ENCODE results near the gene C2orf92. TPM values are rescaled to one million over a fixed set of nuclear protein-coding genes. Genes with fewer than 3 reads are reported as not detected.

C2orf92 gene
- total RNA-seq, 1 experiment from 2014 or later: 11.2 TPM

- no peak overlapping the region for H3K27ac ChIP-seq
- H3K9me3 ChIP-seq (ENCODE audit: insufficient read depth, low read depth): 0 out of 2 replicates have a peak, but pooled peaks cover 8% of the 10 kb centered on the region
- H3F3A ChIP-seq (ENCODE audit: insufficient read depth, low read depth): no peaks in the 10 kb centered on the region; the same call in 1 of the 2 replicates
- no peaks in the 10 kb centered on the region for H3K9me2 ChIP-seq (ENCODE audit: insufficient read depth)
- H3K79me2 ChIP-seq (ENCODE audit: low read depth): no peaks in the 10 kb centered on the region
- TF ChIP-seq EZH2 (IDR thresholded peaks at IDR 0.05; ENCODE audit: low read depth) (no peak), CTCF (conservative IDR thresholded peaks at IDR 0.05) (no peak)
- intact Hi-C loops (cut with micrococcal nuclease; ENCODE audit: unreplicated experiment): no loop called here
- no TSS peak for BruUV-seq (replicated peaks)
- no peak overlapping the region for H3K4me2 ChIP-seq
- no peak overlapping the region for H2AFZ ChIP-seq
- H3K4me1 ChIP-seq (replicated peaks; ENCODE audit: insufficient read depth): no peaks in the 10 kb centered on the region
- H4K20me1 ChIP-seq (ENCODE audit: insufficient read depth): no peaks in the 10 kb centered on the region
- ChIA-PET CTCF (no interaction called here), POLR2A (ENCODE audit: unreplicated experiment) (no interaction called here)
- peaks cover 7% of the 10 kb centered on the region for H3K27me3 ChIP-seq (ENCODE audit: insufficient read depth, low read depth)
- no peaks in the 10 kb centered on the region for H3K36me3 ChIP-seq (ENCODE audit: low read depth)
- H3K4me3 ChIP-seq: no peak overlapping the region
- no peak for DNase-seq
Measured at GRCh38 chr2:97732436-97733340, 63.2 kb downstream of the C2orf92 start.

- intact Hi-C loops (cut with micrococcal nuclease; ENCODE audit: unreplicated experiment): no loop called here
- H3K79me2 ChIP-seq (ENCODE audit: low read depth): no peaks in the 10 kb centered on the region
- H3K4me3 ChIP-seq: no peak overlapping the region
- DNase-seq: no peak
- H3K9me2 ChIP-seq (ENCODE audit: insufficient read depth): no peaks in the 10 kb centered on the region
- ChIA-PET CTCF (no interaction called here), POLR2A (ENCODE audit: unreplicated experiment) (no interaction called here)
- 0 out of 2 replicates have a peak, but pooled peaks cover 8% of the 10 kb centered on the region for H3K9me3 ChIP-seq (ENCODE audit: insufficient read depth, low read depth)
- no peak overlapping the region for H3K27ac ChIP-seq
- H3K4me1 ChIP-seq (replicated peaks; ENCODE audit: insufficient read depth): no peaks in the 10 kb centered on the region
- BruUV-seq (replicated peaks): no TSS peak
- no peaks in the 10 kb centered on the region for H3K36me3 ChIP-seq (ENCODE audit: low read depth)
- no peaks in the 10 kb centered on the region for H4K20me1 ChIP-seq (ENCODE audit: insufficient read depth)
- TF ChIP-seq EZH2 (IDR thresholded peaks at IDR 0.05; ENCODE audit: low read depth) (no peak), CTCF (conservative IDR thresholded peaks at IDR 0.05) (no peak)
- no peaks in the 10 kb centered on the region for H3F3A ChIP-seq (ENCODE audit: insufficient read depth, low read depth)
- no peak overlapping the region for H3K4me2 ChIP-seq
- peaks cover 15% of the 10 kb centered on the region for H3K27me3 ChIP-seq (ENCODE audit: insufficient read depth, low read depth)
- no peak overlapping the region for H2AFZ ChIP-seq
Measured at GRCh38 chr2:97733341-97734035, 64.0 kb downstream of the C2orf92 start.

GRCh38 chr2:97734061-97735051, 64.8 kb downstream of the C2orf92 start:
- POLR2A ChIA-PET (ENCODE audit: unreplicated experiment): no interaction called here
- intact Hi-C loops (cut with micrococcal nuclease; ENCODE audit: unreplicated experiment): no loop called here
- H3K4me2 ChIP-seq: no peak overlapping the region

More at GRCh38 chr2:97734061-97735051, 64.8 kb downstream of the C2orf92 start:
- Histone ChIP-seq H3K36me3 (ENCODE audit: low read depth) (no peaks in the 10 kb centered on the region), H3F3A (ENCODE audit: insufficient read depth, low read depth) (no peaks in the 10 kb centered on the region), H3K27me3 (ENCODE audit: insufficient read depth, low read depth) (peaks cover 18% of the 10 kb centered on the region), H3K79me2 (ENCODE audit: low read depth) (no peaks in the 10 kb centered on the region), H2AFZ (no peak overlapping the region), H3K9me2 (ENCODE audit: insufficient read depth) (no peaks in the 10 kb centered on the region), H3K27ac (no peak overlapping the region), H4K20me1 (ENCODE audit: insufficient read depth) (no peaks in the 10 kb centered on the region), H3K9me3 (ENCODE audit: insufficient read depth, low read depth) (0 out of 2 replicates have a peak, but pooled peaks cover 8% of the 10 kb centered on the region), H3K4me1 (replicated peaks; ENCODE audit: insufficient read depth) (no peaks in the 10 kb centered on the region), H3K4me3 (no peak overlapping the region)
- BruUV-seq (replicated peaks): no TSS peak
- TF ChIP-seq CTCF (conservative IDR thresholded peaks at IDR 0.05) (no peak), EZH2 (IDR thresholded peaks at IDR 0.05; ENCODE audit: low read depth) (no peak)
- DNase-seq: no peak
- CTCF ChIA-PET: no interaction called here
